ENCODE results near the gene ALCAM. TPM values are rescaled to one million over a fixed set of nuclear protein-coding genes. Genes with fewer than 3 reads are reported as not detected.

The ALCAM gene
- total and polyA plus RNA-seq, 2 of the 8 experiments (the other 6 are each of a cell fraction or from before 2014, with no cell fraction given) = 10.8 to 33.0 TPM

DNA sequence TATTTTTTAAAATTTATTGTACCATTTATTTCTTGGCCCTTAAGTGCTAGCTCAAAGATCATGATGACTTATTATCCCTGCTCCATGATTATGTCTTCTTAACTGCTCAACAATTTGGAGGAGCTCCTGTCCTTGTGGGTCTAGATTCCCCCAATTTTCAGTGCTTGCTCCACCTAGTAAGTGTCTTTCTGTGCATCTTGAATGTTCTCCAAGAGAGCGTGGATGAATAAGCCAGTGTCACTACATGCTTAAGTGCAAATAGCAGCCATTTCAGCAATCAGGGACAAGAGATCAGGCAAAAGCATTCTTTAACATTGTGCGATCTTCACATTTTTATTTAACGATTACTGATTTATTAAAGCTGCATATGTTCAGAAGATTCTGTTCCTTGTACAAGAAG, 99.4 kb downstream of the ALCAM start:
- no peak overlapping the region for H3K56ac ChIP-seq (replicated peaks; ENCODE audit: insufficient read length, low read depth, low read length)
- peaks cover 0 to 24% of the 10 kb centered on the region in 2 experiments; a peak in 2 of 4 replicates for H3K79me2 ChIP-seq (ENCODE audit: control insufficient read depth in 1 of 2, insufficient read depth in 2 of 2, low read length in 2 of 2)
- H3K4ac ChIP-seq (replicated peaks; ENCODE audit: insufficient read length, low read depth, low read length) = no peak overlapping the region
- no peaks in the 10 kb centered on the region for H3K27me3 ChIP-seq (replicated peaks in 1 of 4; ENCODE audit: control insufficient read depth in 3 of 4, extremely low read depth in 1 of 4, insufficient read depth in 3 of 4, low read length in 3 of 4)
- no peaks in the 10 kb centered on the region for H3K36me3 ChIP-seq (ENCODE audit: control insufficient read depth in 2 of 4, insufficient read depth in 4 of 4, low read length in 3 of 4)
- H2BK12ac ChIP-seq (ENCODE audit: low read depth, low read length) = no peak overlapping the region
- no peak overlapping the region for H2BK5ac ChIP-seq (ENCODE audit: low read depth, low read length)
- no peaks in the 10 kb centered on the region for H4K20me1 ChIP-seq (replicated peaks in 1 of 2; ENCODE audit: control insufficient read depth in 1 of 2, insufficient read depth in 2 of 2, low read length in 2 of 2)
- ChIA-PET POLR2A (ENCODE audit: partially characterized antibody) (no interaction called here), CTCF (ENCODE audit: partially characterized antibody) (interaction anchor here (1.0 kb wide), 1 partner anchor 10 kb away, joined by 3 read pairs; no protein-coding TSS in a partner anchor)
- H3K9me3 ChIP-seq (ENCODE audit: insufficient read depth in 2 of 2, low read depth in 1 of 2, low read length in 1 of 2) = no peaks in the 10 kb centered on the region
- no peak overlapping the region for H2AFZ ChIP-seq (ENCODE audit: low read length)
- H3K27ac ChIP-seq (ENCODE audit: low read depth, low read length) = no peak overlapping the region
- no peaks in the 10 kb centered on the region for H3K79me1 ChIP-seq (ENCODE audit: low read depth, low read length)
- H2BK15ac ChIP-seq (ENCODE audit: low read length) = no peak overlapping the region
- no peak overlapping the region for H3K4me2 ChIP-seq (ENCODE audit: insufficient read depth in 1 of 2, low read depth in 2 of 2, low read length in 2 of 2)
- no peak overlapping the region for H2BK20ac ChIP-seq (ENCODE audit: low read length)
- no peak overlapping the region for H4K91ac ChIP-seq (replicated peaks; ENCODE audit: insufficient read length, low read length)
- no peak overlapping the region for H3K23ac ChIP-seq (ENCODE audit: insufficient read length)
- H3K23me2 ChIP-seq (ENCODE audit: low read depth, low read length) = no peaks in the 10 kb centered on the region
- no peak overlapping the region for H3K9ac ChIP-seq (replicated peaks in 1 of 4; ENCODE audit: extremely low read depth in 1 of 4, low read depth in 3 of 4, low read length in 3 of 4)
- H4K8ac ChIP-seq (ENCODE audit: extremely low read depth, insufficient read depth, low read length) = no peak overlapping the region
- WGBS, 2 experiments (ENCODE audit: extremely low coverage in 1 of 2, insufficient coverage in 1 of 2, insufficient read length in 1 of 2, insufficient replicate concordance in 2 of 2, low coverage in 1 of 2, low lambda C conversion rate in 2 of 2, missing lambda C conversion rate in 1 of 2) = 99% methylated on average over 3 of the region's 3 CpGs; no CpG with 5 or more reads in 1 of the 2 experiments
- H3K18ac ChIP-seq (ENCODE audit: extremely low read depth, low read length) = no peak overlapping the region
- H4K5ac ChIP-seq (ENCODE audit: insufficient read length, low read depth, low read length) = no peak overlapping the region
- DNase-seq (ENCODE audit: low read depth in 1 of 2, low spot score in 2 of 2) = no peak
- H3K4me1 ChIP-seq (replicated peaks in 1 of 4; ENCODE audit: control insufficient read depth in 3 of 4, insufficient read depth in 4 of 4, low read length in 3 of 4) = peaks cover 0 to 3% (median 0%) of the 10 kb centered on the region in 4 experiments; a peak in 2 of 7 replicates
- no peak overlapping the region for H3K14ac ChIP-seq (ENCODE audit: insufficient read length)
- no peak overlapping the region for H2AK5ac ChIP-seq (ENCODE audit: low read depth, low read length)
- no peak overlapping the region for H3K4me3 ChIP-seq (ENCODE audit: extremely low read depth in 1 of 4, insufficient read depth in 2 of 4, low read depth in 3 of 4, low read length in 4 of 4)
- no peak for TF ChIP-seq RXRA (IDR thresholded peaks at IDR 0.05; ENCODE audit: insufficient read depth, low read depth, low read length)
- TF ChIP-seq MAFK (IDR thresholded peaks at IDR 0.05; ENCODE audit: low read depth, low read length) = no peak
- TF ChIP-seq HDAC2 (IDR thresholded peaks at IDR 0.05; ENCODE audit: borderline replicate concordance in 1 of 2, low read depth in 2 of 2, low read length in 2 of 2) = no peak
- no peak for TF ChIP-seq POLR2A (IDR thresholded peaks at IDR 0.05; ENCODE audit: control extremely low read depth in 1 of 2, low read depth in 2 of 2, low read length in 2 of 2)
- no peak for TF ChIP-seq EP300 (IDR thresholded peaks at IDR 0.05; ENCODE audit: borderline replicate concordance in 1 of 2, low read depth in 2 of 2, low read length in 2 of 2)
- TF ChIP-seq KDM1A (IDR thresholded peaks at IDR 0.05; ENCODE audit: borderline replicate concordance, low read length) = no peak
- TF ChIP-seq SRF (IDR thresholded peaks at IDR 0.05; ENCODE audit: low read depth, low read length) = no peak
- TF ChIP-seq CEBPB (IDR thresholded peaks at IDR 0.05; ENCODE audit: low read depth, low read length) = no peak
- TF ChIP-seq, protein P1, sequence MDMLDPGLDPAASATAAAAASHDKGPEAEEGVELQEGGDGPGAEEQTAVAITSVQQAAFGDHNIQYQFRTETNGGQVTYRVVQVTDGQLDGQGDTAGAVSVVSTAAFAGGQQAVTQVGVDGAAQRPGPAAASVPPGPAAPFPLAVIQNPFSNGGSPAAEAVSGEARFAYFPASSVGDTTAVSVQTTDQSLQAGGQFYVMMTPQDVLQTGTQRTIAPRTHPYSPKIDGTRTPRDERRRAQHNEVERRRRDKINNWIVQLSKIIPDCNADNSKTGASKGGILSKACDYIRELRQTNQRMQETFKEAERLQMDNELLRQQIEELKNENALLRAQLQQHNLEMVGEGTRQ (IDR thresholded peaks at IDR 0.05; ENCODE audit: low read length) = no peak
- TF ChIP-seq POU5F1 (IDR thresholded peaks at IDR 0.05; ENCODE audit: low read depth, low read length) = no peak
- no peak for TF ChIP-seq JUN (IDR thresholded peaks at IDR 0.05; ENCODE audit: low read depth, low read length)
- no peak for FAIRE-seq
- H2BK120ac ChIP-seq (replicated peaks; ENCODE audit: low read depth, low read length) = no peak overlapping the region

Data from H1 (cell line).